Astrocyte of the spinal cord (primary cell): Measurements from ENCODE around the gene MED19.
A peak's percentile ranks its signal among the peaks of the same experiment; 100 is the strongest.

Experiments
- DNase-seq: peaks from one replicate; pipeline ENCODE4 v3.0.0; 2011; ENCODE audit warnings: low read depth, low spot score
- H3K4me3 ChIP-seq: 2 replicates; pipeline ENCODE4 v1.5.1; 2011; ENCODE audit warnings: low read depth, mild to moderate bottlenecking, low read length, moderate library complexity
- in situ Hi-C: cut with HindIII; loops from 2 replicates; pipeline ENCODE4 v1.10.0; 2017; ENCODE audit warnings: low sequenced_read_pairs
- TF ChIP-seq, protein P1 (sequence below): IDR thresholded peaks from 2 replicates; pipeline ENCODE4 v1.5.1; 2012; ENCODE audit warnings: low read depth, mild to moderate bottlenecking, low read length, inconsistent platforms

The MED19 gene, protein sequence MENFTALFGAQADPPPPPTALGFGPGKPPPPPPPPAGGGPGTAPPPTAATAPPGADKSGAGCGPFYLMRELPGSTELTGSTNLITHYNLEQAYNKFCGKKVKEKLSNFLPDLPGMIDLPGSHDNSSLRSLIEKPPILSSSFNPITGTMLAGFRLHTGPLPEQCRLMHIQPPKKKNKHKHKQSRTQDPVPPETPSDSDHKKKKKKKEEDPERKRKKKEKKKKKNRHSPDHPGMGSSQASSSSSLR

DNA sequence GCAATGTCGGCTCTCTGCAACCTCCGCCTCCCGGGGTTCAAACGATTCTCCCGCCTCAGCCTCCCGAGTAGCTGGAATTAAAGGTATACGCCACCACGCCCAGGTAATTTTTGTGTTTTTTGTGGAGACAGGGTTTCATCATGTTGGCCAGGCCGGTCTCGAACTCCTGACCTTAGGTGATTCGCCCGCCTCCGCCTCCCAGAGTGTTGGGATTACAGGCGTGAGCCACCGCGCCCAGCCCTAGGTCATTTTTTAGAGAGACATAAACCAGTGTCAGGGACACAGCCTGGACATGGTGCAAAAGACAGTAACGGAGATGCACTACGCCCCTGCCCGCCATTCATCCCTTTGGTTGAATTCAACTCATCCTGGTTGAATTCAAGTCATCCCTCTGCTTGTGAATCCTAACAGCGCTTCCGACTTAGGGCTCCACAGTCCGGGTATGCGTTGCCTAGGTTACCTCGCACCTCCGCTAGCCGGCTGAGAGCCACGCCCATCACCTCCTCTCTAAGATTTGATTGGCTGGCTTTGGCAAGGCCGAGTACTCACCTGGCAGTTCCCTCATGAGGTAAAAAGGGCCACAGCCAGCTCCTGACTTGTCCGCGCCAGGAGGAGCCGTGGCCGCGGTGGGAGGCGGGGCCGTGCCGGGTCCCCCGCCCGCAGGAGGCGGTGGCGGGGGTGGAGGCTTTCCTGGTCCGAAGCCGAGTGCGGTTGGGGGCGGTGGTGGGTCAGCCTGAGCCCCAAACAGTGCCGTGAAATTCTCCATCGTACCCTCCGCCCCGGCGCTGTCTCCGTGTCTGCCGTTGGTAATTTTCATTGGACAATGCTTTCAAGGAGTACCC lies at the start of gene MED19:
TSS of gene MED19 (minus strand) at position 802 of the 842 bp plus-strand sequence. CDS start at position 766, 36 bp downstream.
- TF ChIP-seq, protein P1, sequence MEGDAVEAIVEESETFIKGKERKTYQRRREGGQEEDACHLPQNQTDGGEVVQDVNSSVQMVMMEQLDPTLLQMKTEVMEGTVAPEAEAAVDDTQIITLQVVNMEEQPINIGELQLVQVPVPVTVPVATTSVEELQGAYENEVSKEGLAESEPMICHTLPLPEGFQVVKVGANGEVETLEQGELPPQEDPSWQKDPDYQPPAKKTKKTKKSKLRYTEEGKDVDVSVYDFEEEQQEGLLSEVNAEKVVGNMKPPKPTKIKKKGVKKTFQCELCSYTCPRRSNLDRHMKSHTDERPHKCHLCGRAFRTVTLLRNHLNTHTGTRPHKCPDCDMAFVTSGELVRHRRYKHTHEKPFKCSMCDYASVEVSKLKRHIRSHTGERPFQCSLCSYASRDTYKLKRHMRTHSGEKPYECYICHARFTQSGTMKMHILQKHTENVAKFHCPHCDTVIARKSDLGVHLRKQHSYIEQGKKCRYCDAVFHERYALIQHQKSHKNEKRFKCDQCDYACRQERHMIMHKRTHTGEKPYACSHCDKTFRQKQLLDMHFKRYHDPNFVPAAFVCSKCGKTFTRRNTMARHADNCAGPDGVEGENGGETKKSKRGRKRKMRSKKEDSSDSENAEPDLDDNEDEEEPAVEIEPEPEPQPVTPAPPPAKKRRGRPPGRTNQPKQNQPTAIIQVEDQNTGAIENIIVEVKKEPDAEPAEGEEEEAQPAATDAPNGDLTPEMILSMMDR: no peak

DNA sequence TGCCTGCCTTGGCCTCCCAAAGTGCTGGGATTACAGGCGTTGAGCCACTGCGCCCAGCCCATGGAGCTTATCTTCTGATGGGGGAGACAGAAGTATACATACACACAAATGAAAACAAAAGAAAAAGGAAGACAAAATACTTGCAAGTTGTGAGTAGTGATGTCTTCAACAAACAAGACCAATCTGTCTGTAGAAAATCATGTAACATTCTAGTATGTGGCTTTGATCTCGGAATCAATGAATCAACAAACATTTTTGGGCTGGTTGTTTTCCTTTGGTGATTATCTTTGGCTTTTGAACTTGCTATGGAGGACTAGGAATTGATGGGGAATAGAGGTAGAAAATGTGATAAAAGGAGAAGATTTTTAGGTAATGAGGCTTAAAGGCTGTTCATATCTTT lies 46.2 kb upstream of the MED19 start:
- DNase-seq: no peak
- in situ Hi-C loops: no loop called here
- no peak overlapping the region for H3K4me3 ChIP-seq
- TF ChIP-seq, protein P1: no peak

More for the DNA sequence above, at the start of gene MED19:
- in situ Hi-C loops: no loop called here
- H3K4me3 ChIP-seq: peak within 1 kb of the TSS; percentile 96
- DNase-seq: peak; percentile 76

DNA sequence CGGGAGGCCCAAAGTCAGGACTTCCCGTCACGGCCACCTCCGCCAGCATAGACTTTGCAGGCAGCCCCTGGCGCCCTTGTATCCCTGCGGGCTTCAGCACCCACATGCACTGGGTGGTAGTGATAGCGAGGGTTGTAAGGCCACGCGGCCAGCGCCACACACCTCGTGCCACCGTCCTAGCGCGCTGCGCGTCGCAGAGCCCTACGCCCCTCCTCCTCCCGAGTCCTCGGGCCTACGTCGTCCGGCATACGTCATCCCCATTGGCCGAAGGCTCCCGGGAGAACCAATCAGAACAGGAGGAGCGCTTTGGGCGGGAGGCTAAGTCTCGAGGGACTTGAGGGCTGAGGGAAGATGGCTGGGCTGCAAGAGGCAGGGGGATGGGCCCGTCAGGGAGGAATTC lies 40.9 kb upstream of the MED19 start:
- TF ChIP-seq, protein P1: no peak
- in situ Hi-C loops: no loop called here
- H3K4me3 ChIP-seq: no peak overlapping the region
- no peak for DNase-seq

DNA sequence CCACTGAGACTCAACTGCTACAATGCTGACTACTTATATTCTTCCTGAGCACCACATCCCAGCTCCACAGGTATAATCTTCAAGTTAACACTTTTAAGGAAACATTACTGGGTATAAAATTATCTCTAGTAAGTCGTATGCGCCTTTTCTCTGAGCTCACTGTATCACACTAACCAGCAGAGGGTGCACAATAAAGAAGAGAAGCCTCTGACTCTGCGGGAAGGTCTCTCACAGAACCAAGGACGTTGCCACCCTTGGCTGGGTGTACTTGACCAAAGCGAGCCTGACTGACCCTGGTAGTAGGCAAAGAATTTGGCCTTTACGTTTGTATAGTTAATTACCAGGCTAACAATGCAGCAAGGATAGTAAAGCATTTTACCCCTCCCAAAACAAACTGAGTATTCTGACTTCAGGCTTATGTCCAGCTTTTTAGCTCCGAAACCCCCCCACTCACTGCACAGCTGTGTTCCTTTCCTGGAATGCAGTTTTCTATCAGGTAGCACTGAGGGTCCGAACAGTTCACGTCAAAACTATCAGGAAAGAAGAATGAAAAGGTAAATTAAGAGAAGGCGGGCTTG lies 39.8 kb upstream of the MED19 start, which contains the start of gene BTBD18:
TSS of gene BTBD18 (minus strand) at position 144 of the 578 bp plus-strand sequence. CDS start 631 bp downstream, outside the sequence.
- peak; percentile 64 for DNase-seq
- TF ChIP-seq, protein P1: peak; percentile 65
- in situ Hi-C loops: no loop called here
- H3K4me3 ChIP-seq: no peak within 1 kb of the TSS

DNA sequence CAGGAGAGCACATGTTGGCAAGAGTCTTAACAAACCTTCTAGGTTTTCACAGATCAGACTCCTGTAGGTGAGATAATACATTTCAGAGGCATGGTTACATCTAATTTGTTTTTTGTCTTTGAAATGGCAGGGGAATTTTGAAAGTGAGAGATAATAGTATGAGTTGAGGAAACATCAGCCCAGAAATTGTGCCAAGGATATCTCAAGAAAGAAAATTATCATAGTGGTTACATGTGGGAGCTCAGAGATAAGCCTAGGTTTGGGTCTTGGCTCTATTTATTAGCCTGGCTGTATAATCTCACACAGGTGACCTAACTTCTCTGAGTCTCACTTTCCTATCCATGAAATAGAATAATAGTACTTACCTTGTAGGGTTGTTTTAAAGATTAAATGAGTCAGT lies 39.2 kb upstream of the MED19 start:
- DNase-seq: no peak
- TF ChIP-seq, protein P1: no peak
- in situ Hi-C loops: no loop called here
- H3K4me3 ChIP-seq: no peak overlapping the region

DNA sequence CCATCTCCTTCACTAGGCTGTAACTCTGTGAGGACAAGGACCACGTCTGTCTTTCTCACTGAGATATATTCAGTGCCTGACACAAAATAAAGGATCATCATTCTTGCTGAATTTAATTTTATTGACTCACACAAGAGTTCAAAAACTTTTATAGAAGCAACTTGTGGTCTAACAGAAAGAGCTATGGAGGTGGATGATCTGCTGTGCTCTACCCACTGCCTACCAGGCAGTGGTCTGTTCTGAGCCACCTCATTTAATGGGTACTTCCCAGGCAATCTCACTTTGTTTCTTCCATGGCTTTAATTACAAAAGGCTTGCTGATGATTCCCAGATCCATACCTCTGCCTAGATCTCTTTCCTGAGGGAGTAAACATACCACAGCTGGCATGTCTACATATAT lies 34.9 kb upstream of the MED19 start:
- H3K4me3 ChIP-seq: no peak overlapping the region
- no peak for DNase-seq
- in situ Hi-C loops: no loop called here
- TF ChIP-seq, protein P1: no peak
